ENCODE measurements around the gene FUBP1.

Gene FUBP1

GRCh38 chr1:77978293-77978968 is 441 bp downstream of the FUBP1 start:
- Mint-ChIP-seq H3K36me3 (ENCODE audit: low read depth) (peaks cover 47% of the 10 kb centered on the region), H3K27ac (no peak overlapping the region), H3K27me3 (ENCODE audit: low read depth, poor library complexity) (peaks cover 2% of the 10 kb centered on the region), H3K9me3 (peaks cover 17% of the 10 kb centered on the region), H3K4me1 (peaks cover 48% of the 10 kb centered on the region), H3K4me3 (no peak overlapping the region)
- TF ChIP-seq, protein P1, sequence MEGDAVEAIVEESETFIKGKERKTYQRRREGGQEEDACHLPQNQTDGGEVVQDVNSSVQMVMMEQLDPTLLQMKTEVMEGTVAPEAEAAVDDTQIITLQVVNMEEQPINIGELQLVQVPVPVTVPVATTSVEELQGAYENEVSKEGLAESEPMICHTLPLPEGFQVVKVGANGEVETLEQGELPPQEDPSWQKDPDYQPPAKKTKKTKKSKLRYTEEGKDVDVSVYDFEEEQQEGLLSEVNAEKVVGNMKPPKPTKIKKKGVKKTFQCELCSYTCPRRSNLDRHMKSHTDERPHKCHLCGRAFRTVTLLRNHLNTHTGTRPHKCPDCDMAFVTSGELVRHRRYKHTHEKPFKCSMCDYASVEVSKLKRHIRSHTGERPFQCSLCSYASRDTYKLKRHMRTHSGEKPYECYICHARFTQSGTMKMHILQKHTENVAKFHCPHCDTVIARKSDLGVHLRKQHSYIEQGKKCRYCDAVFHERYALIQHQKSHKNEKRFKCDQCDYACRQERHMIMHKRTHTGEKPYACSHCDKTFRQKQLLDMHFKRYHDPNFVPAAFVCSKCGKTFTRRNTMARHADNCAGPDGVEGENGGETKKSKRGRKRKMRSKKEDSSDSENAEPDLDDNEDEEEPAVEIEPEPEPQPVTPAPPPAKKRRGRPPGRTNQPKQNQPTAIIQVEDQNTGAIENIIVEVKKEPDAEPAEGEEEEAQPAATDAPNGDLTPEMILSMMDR (IDR thresholded peaks at IDR 0.05): no peak
- peak; percentile 51 for DNase-seq

GRCh38 chr1:77977989-77978292 is 931 bp downstream of the FUBP1 start:
- Mint-ChIP-seq H3K4me1 (peaks cover 45% of the 10 kb centered on the region), H3K4me3 (no peak overlapping the region), H3K27ac (no peak overlapping the region), H3K36me3 (ENCODE audit: low read depth) (peaks cover 50% of the 10 kb centered on the region), H3K27me3 (ENCODE audit: low read depth, poor library complexity) (peaks cover 2% of the 10 kb centered on the region), H3K9me3 (peaks cover 17% of the 10 kb centered on the region)
- DNase-seq: no peak
- TF ChIP-seq, protein P1 (IDR thresholded peaks at IDR 0.05): no peak

GRCh38 chr1:77976433-77977076 is 2.3 kb downstream of the FUBP1 start:
- peaks cover 60% of the 10 kb centered on the region for H3K36me3 Mint-ChIP-seq (ENCODE audit: low read depth)
- DNase-seq: no peak
- H3K27me3 Mint-ChIP-seq (ENCODE audit: low read depth, poor library complexity): peaks cover 2% of the 10 kb centered on the region
- H3K27ac Mint-ChIP-seq: peak overlapping the region; percentile 80
- H3K4me3 Mint-ChIP-seq: peak overlapping the region; percentile 78
- TF ChIP-seq, protein P1 (IDR thresholded peaks at IDR 0.05): no peak
- peaks cover 21% of the 10 kb centered on the region for H3K9me3 Mint-ChIP-seq
- H3K4me1 Mint-ChIP-seq: peaks cover 43% of the 10 kb centered on the region

DNA sequence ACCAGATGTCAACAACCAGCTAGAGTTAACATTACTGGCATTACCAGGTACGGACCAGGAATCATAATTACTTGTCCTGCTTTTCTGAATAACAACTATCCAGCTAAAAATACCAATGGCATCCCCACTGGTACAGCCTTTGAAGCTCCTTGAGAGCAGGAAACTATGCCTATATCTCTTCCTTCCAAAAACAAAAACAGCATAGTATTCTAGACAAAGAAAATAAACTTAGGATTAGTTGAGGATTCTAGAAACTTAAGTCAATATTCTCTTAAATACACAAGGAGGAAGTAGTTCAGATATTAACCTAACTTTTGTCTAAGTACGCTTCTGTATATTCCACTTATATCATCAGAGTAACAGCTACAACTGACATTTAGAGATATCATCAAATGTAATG is 3.0 kb downstream of the FUBP1 start:
- H3K4me1 Mint-ChIP-seq: peaks cover 36% of the 10 kb centered on the region
- peak overlapping the region; percentile 78 for H3K4me3 Mint-ChIP-seq
- DNase-seq: no peak
- H3K27ac Mint-ChIP-seq: no peak overlapping the region
- TF ChIP-seq, protein P1 (IDR thresholded peaks at IDR 0.05): no peak
- H3K27me3 Mint-ChIP-seq (ENCODE audit: low read depth, poor library complexity): peaks cover 2% of the 10 kb centered on the region
- peaks cover 64% of the 10 kb centered on the region for H3K36me3 Mint-ChIP-seq (ENCODE audit: low read depth)
- peaks cover 21% of the 10 kb centered on the region for H3K9me3 Mint-ChIP-seq

GRCh38 chr1:77975386-77975785 is 3.5 kb downstream of the FUBP1 start:
- H3K4me1 Mint-ChIP-seq: peaks cover 31% of the 10 kb centered on the region
- no peak for DNase-seq
- peaks cover 2% of the 10 kb centered on the region for H3K27me3 Mint-ChIP-seq (ENCODE audit: low read depth, poor library complexity)
- H3K4me3 Mint-ChIP-seq: peak overlapping the region; percentile 78
- TF ChIP-seq, protein P1 (IDR thresholded peaks at IDR 0.05): no peak
- H3K36me3 Mint-ChIP-seq (ENCODE audit: low read depth): peaks cover 60% of the 10 kb centered on the region
- peaks cover 21% of the 10 kb centered on the region for H3K9me3 Mint-ChIP-seq
- no peak overlapping the region for H3K27ac Mint-ChIP-seq

GRCh38 chr1:77972080-77972479 is 6.8 kb downstream of the FUBP1 start:
- peaks cover 84% of the 10 kb centered on the region for H3K36me3 Mint-ChIP-seq (ENCODE audit: low read depth)
- TF ChIP-seq, protein P1 (IDR thresholded peaks at IDR 0.05): no peak
- H3K4me3 Mint-ChIP-seq: peak overlapping the region; percentile 36
- H3K9me3 Mint-ChIP-seq: peaks cover 21% of the 10 kb centered on the region
- H3K4me1 Mint-ChIP-seq: peaks cover 26% of the 10 kb centered on the region
- peaks cover 2% of the 10 kb centered on the region for H3K27me3 Mint-ChIP-seq (ENCODE audit: low read depth, poor library complexity)
- peak overlapping the region; percentile 68 for H3K27ac Mint-ChIP-seq
- no peak for DNase-seq

Data from nephron progenitor cell (in vitro differentiated cells).